Measurements from ENCODE around the gene NR3C2.

GRCh38 chr4:148341980-148342800 is 100.0 kb downstream of the NR3C2 start:
- TF ChIP-seq EZH2phosphoT487 (IDR thresholded peaks at IDR 0.05; ENCODE audit: borderline replicate concordance, low read depth, low read length) (no peak), CTCF (conservative IDR thresholded peaks at IDR 0.05; ENCODE audit: low read length) (no peak)

All from OCI-LY7 (cell line).